Left ventricle myocardium inferior (tissue), 1 donor: ENCODE measurements around the gene NXN. TPM values are rescaled to one million over a fixed set of nuclear protein-coding genes. Genes with fewer than 3 reads are reported as not detected.
"Not testable (repeated sequence)": the region's sequence is repeated elsewhere in the genome, so short reads cannot be mapped to it uniquely, and the experiment has no call there.

ENCODE experiments used
- DNase-seq: peaks from one replicate; pipeline ENCODE4 v3.0.0-alpha.2; 2020
- H3K27ac ChIP-seq: fragments of 200-600 bp; replicated peaks from 2 replicates; pipeline ENCODE4 v1.8.0; 2021
- H3K27me3 ChIP-seq: fragments of 200-600 bp; 2 replicates; pipeline ENCODE4 v1.8.0; 2021; ENCODE audit warnings: low read depth
- H3K36me3 ChIP-seq: fragments of 200-600 bp; 2 replicates; pipeline ENCODE4 v1.8.0; 2021
- H3K4me1 ChIP-seq: fragments of 200-600 bp; 2 replicates; pipeline ENCODE4 v1.8.0; 2021
- H3K4me3 ChIP-seq: fragments of 200-600 bp; 2 replicates; pipeline ENCODE4 v1.8.0; 2021; ENCODE audit warnings: mild to moderate bottlenecking, moderate library complexity
- H3K9me3 ChIP-seq: fragments of 200-600 bp; replicated peaks from 2 replicates; pipeline ENCODE4 v1.8.0; 2021
- intact Hi-C: fragments of 100-400 bp; cut with micrococcal nuclease; formaldehyde crosslinking; loops from one replicate; pipeline ENCODE4 v1.11.0; 2022
- total RNA-seq: library from RNA; stranded (reverse); fragmentation: NEBNext Ultra II Directional; extraction: Animal tissue kit (Norgen Biotek cat#: 25700); gene quantifications from one replicate; pipeline ENCODE4 v1.2.1, GENCODE V29; 2021
- TF ChIP-seq, protein P1 (sequence below): fragments of 200-600 bp; IDR thresholded peaks from 2 replicates; pipeline ENCODE4 v1.8.0; 2021; ENCODE audit warnings: antibody characterized with exemption, mild to moderate bottlenecking, borderline replicate concordance
- donor health status: DM: no; HTN: yes; CAD: no; lungs with severe emphysema.

NXN gene
- total RNA-seq, 1 donor from 2014 or later = 13.8 TPM

GRCh38 chr17:930258-930657 lies 49.3 kb downstream of the NXN start:
- Histone ChIP-seq H3K27ac (no peak overlapping the region), H3K4me1 (peaks cover 35% of the 10 kb centered on the region), H3K9me3 (no peaks in the 10 kb centered on the region), H3K4me3 (no peak overlapping the region), H3K36me3 (no peaks in the 10 kb centered on the region), H3K27me3 (no peaks in the 10 kb centered on the region)
- intact Hi-C loops = no loop called here
- DNase-seq = no peak
- TF ChIP-seq, protein P1, sequence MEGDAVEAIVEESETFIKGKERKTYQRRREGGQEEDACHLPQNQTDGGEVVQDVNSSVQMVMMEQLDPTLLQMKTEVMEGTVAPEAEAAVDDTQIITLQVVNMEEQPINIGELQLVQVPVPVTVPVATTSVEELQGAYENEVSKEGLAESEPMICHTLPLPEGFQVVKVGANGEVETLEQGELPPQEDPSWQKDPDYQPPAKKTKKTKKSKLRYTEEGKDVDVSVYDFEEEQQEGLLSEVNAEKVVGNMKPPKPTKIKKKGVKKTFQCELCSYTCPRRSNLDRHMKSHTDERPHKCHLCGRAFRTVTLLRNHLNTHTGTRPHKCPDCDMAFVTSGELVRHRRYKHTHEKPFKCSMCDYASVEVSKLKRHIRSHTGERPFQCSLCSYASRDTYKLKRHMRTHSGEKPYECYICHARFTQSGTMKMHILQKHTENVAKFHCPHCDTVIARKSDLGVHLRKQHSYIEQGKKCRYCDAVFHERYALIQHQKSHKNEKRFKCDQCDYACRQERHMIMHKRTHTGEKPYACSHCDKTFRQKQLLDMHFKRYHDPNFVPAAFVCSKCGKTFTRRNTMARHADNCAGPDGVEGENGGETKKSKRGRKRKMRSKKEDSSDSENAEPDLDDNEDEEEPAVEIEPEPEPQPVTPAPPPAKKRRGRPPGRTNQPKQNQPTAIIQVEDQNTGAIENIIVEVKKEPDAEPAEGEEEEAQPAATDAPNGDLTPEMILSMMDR = no peak

GRCh38 chr17:929586-929985 lies 50.0 kb downstream of the NXN start:
- Histone ChIP-seq H3K36me3 (no peaks in the 10 kb centered on the region), H3K4me1 (peaks cover 35% of the 10 kb centered on the region), H3K27ac (no peak overlapping the region), H3K9me3 (no peaks in the 10 kb centered on the region), H3K27me3 (no peaks in the 10 kb centered on the region), H3K4me3 (no peak overlapping the region)
- TF ChIP-seq, protein P1 = no peak
- intact Hi-C loops = no loop called here
- DNase-seq = no peak

- DNase-seq = no peak
- no peak overlapping the region for H3K4me3 ChIP-seq
- no peaks in the 10 kb centered on the region for H3K36me3 ChIP-seq
- H3K9me3 ChIP-seq = no peaks in the 10 kb centered on the region
- peaks cover 24% of the 10 kb centered on the region for H3K4me1 ChIP-seq
- TF ChIP-seq, protein P1 = no peak
- no peaks in the 10 kb centered on the region for H3K27me3 ChIP-seq
- no peak overlapping the region for H3K27ac ChIP-seq
- intact Hi-C loops = no loop called here
These were observed 51.7 kb downstream of the NXN start for GRCh38 chr17:927611-928461.

DNA sequence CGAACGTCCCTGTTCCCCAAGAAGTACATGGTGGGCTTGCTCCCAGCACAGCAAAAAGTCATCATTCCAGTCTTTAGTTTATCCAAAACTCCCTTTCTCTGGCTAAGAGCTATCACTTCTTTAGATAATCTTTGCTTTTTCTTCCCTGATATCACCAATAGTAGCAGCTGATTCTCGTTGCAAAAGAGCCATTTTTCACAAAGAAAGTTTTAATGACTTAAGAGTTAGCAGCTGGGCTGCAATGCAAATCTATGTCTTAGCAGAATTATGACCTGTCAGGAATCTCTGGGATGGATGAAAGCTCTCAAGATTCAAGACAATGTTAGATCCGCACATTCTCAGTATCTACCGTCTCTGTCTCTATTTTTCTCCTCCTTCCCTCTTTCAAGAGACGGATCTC lies 53.8 kb downstream of the NXN start:
- Histone ChIP-seq H3K27ac (no peak overlapping the region), H3K4me3 (no peak overlapping the region), H3K9me3 (no peaks in the 10 kb centered on the region), H3K27me3 (no peaks in the 10 kb centered on the region), H3K4me1 (peaks cover 21% of the 10 kb centered on the region), H3K36me3 (peaks cover 5% of the 10 kb centered on the region)
- no peak for DNase-seq
- intact Hi-C loops = no loop called here
- TF ChIP-seq, protein P1 = no peak

- DNase-seq = no peak
- intact Hi-C loops = no loop called here
- Histone ChIP-seq H3K27ac (no peak overlapping the region), H3K4me3 (no peak overlapping the region), H3K36me3 (peaks cover 5% of the 10 kb centered on the region), H3K9me3 (no peaks in the 10 kb centered on the region), H3K27me3 (no peaks in the 10 kb centered on the region), H3K4me1 (peaks cover 15% of the 10 kb centered on the region)
- TF ChIP-seq, protein P1 = no peak
These were observed 54.7 kb downstream of the NXN start for GRCh38 chr17:924711-925475.

DNA sequence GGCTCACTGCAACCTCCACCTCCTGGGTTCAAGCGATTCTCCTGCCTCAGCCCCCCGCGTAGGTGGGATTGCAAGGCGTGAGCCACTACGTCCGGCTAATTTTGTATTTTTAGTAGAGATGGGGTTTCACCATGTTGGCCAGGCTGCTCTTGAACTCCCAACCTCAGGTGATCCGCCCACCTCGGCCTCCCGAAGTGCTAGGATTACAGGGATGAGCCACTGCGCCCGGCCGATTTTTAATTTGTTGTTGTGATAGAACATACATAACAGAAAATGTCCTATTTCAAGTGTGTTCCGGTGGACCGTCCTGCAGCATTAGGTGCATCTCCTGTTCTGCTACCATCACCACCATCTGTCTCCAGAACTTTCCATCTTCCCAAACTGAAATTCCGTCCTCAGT lies 55.3 kb downstream of the NXN start:
- H3K27ac ChIP-seq, H3K9me3 ChIP-seq, H3K4me1 ChIP-seq, H3K4me3 ChIP-seq, H3K36me3 ChIP-seq, intact Hi-C loops, H3K27me3 ChIP-seq, DNase-seq: not testable (repeated sequence)
